Neural cell (in vitro differentiated cells): Measurements from ENCODE around the gene KLLN. TPM values are rescaled to one million over a fixed set of nuclear protein-coding genes. Genes with fewer than 3 reads are reported as not detected.

ENCODE experiments used
- H2AFZ ChIP-seq: fragments of 200-600, 300-800 bp; sonication (generic), shearing (Covaris generic); 2 replicates; pipeline ENCODE4 v1.6.0; 2014; ENCODE audit warnings: low read depth, mild to moderate bottlenecking, antibody characterized with exemption, low read length, moderate library complexity
- H3F3A ChIP-seq: fragments of 200-600 bp; shearing (Covaris generic); 2 replicates; pipeline ENCODE4 v1.6.1; 2016; ENCODE audit warnings: mild to moderate bottlenecking, moderate library complexity, mixed read lengths, antibody characterized with exemption, low read length; ENCODE audit not compliant: insufficient read depth, poor library complexity, severe bottlenecking
- H3K27ac ChIP-seq: fragments of 200-600, 300-800 bp; sonication (generic), shearing (Covaris generic); 2 replicates; pipeline ENCODE4 v1.5.1; 2014; ENCODE audit warnings: mild to moderate bottlenecking, low read length, moderate library complexity
- H3K27me3 ChIP-seq: fragments of 300-800, 200-600 bp; sonication (generic), shearing (Covaris generic); 2 replicates; pipeline ENCODE4 v1.6.0; 2014; ENCODE audit warnings: mild to moderate bottlenecking, low read depth, low read length, moderate library complexity; ENCODE audit not compliant: insufficient read depth
- H3K36me3 ChIP-seq: fragments of 300-800, 200-600 bp; sonication (generic), shearing (Covaris generic); 2 replicates; pipeline ENCODE4 v1.5.1; 2014; ENCODE audit warnings: mild to moderate bottlenecking, antibody characterized with exemption, low read length, moderate library complexity; ENCODE audit not compliant: insufficient read depth
- H3K4me2 ChIP-seq: fragments of 300-800, 200-600 bp; sonication (generic), shearing (Covaris generic); 2 replicates; pipeline ENCODE4 v1.6.0; 2014; ENCODE audit warnings: mild to moderate bottlenecking, low read length
- H3K4me3 ChIP-seq: fragments of 300-800, 200-600 bp; sonication (generic), shearing (Covaris generic); 2 replicates; pipeline ENCODE4 v1.5.1; 2014; ENCODE audit warnings: mild to moderate bottlenecking, low read length, moderate library complexity
- H3K79me2 ChIP-seq: fragments of 200-600 bp; shearing (Covaris generic); replicated peaks from 2 replicates; pipeline ENCODE4 v1.6.0; 2014; ENCODE audit warnings: mild to moderate bottlenecking, low read length, moderate library complexity; ENCODE audit not compliant: insufficient read depth
- H3K9ac ChIP-seq: fragments of 300-800, 200-600 bp; sonication (generic), shearing (Covaris generic); 2 replicates; pipeline ENCODE4 v1.6.1; 2016; ENCODE audit warnings: mild to moderate bottlenecking, low read length, mixed read lengths
- H3K9me2 ChIP-seq: fragments of 200-600 bp; shearing (Covaris generic); 2 replicates; pipeline ENCODE4 v1.6.1; 2016; ENCODE audit warnings: mild to moderate bottlenecking, low read length, mixed read lengths; ENCODE audit not compliant: insufficient read depth
- H3K9me3 ChIP-seq: fragments of 200-600, 300-800 bp; sonication (generic), shearing (Covaris generic); 2 replicates; pipeline ENCODE4 v1.6.1; 2016; ENCODE audit warnings: mild to moderate bottlenecking, mixed run types, low read length, moderate library complexity, mixed read lengths
- H4K20me1 ChIP-seq: fragments of 200-600 bp; shearing (Covaris generic); 2 replicates; pipeline ENCODE4 v1.6.1; 2016; ENCODE audit warnings: mild to moderate bottlenecking, mixed run types; ENCODE audit not compliant: insufficient read depth
- CTCF ChIP-seq: fragments of 450-650 bp; IDR thresholded peaks from 2 replicates; pipeline ENCODE4 v1.5.1; 2014; ENCODE audit warnings: antibody characterized with exemption, mild to moderate bottlenecking, moderate library complexity; ENCODE audit not compliant: poor library complexity, severe bottlenecking
- EP300 ChIP-seq: fragments of 450-650 bp; conservative IDR thresholded peaks from 2 replicates; pipeline ENCODE4 v1.6.1; 2014; ENCODE audit warnings: antibody characterized with exemption, mild to moderate bottlenecking, moderate library complexity; ENCODE audit not compliant: poor library complexity, severe bottlenecking
- EZH2 ChIP-seq: fragments of 200-600, 300-800 bp; shearing (Covaris generic), sonication (generic); IDR thresholded peaks from 2 replicates; pipeline ENCODE4 v1.6.1; 2014; ENCODE audit warnings: antibody characterized with exemption, low read length, borderline replicate concordance, mild to moderate bottlenecking; ENCODE audit not compliant: insufficient read depth, poor library complexity, severe bottlenecking
- MXI1 ChIP-seq: fragments of 450-650 bp; conservative IDR thresholded peaks from 2 replicates; pipeline ENCODE4 v1.6.1; 2014; ENCODE audit warnings: antibody characterized with exemption, mild to moderate bottlenecking; ENCODE audit not compliant: poor library complexity, severe bottlenecking
- POLR2AphosphoS5 ChIP-seq: IDR thresholded peaks from 2 replicates; pipeline ENCODE4 v1.6.1; 2012
- RAD21 ChIP-seq: fragments of 450-650 bp; conservative IDR thresholded peaks from 2 replicates; pipeline ENCODE4 v1.6.1; 2014; ENCODE audit warnings: antibody characterized with exemption, mild to moderate bottlenecking, moderate library complexity
- REST ChIP-seq: IDR thresholded peaks from 2 replicates; pipeline ENCODE4 v1.6.1; 2012; ENCODE audit warnings: borderline replicate concordance
- SMC3 ChIP-seq: fragments of 450-650 bp; conservative IDR thresholded peaks from 2 replicates; pipeline ENCODE4 v1.6.1; 2014; ENCODE audit warnings: antibody characterized with exemption, mild to moderate bottlenecking, moderate library complexity; ENCODE audit not compliant: poor library complexity
- TAF1 ChIP-seq: IDR thresholded peaks from 2 replicates; pipeline ENCODE4 v1.6.1; 2012; ENCODE audit warnings: low read depth
- polyA plus RNA-seq: library from polyadenylated mRNA; depleted of rRNA; stranded (reverse); fragments of >200 nt; gene quantifications from 2 replicates; pipeline ENCODE4 v1.2.3, GENCODE V29; 2014

The KLLN gene
- polyA plus RNA-seq, 1 donor from 2014 or later: 0.77 TPM

- H3K36me3 ChIP-seq: no peaks in the 10 kb centered on the region
- H3K9me3 ChIP-seq: no peaks in the 10 kb centered on the region
- peak overlapping the region; percentile 65 for H3K4me2 ChIP-seq
- peak overlapping the region; percentile 97 for H2AFZ ChIP-seq
- H3K27me3 ChIP-seq: no peaks in the 10 kb centered on the region
- peaks cover 23% of the 10 kb centered on the region for H3K79me2 ChIP-seq
- peak overlapping the region; percentile 80 for H3K4me3 ChIP-seq
- H3F3A ChIP-seq: peaks cover 10% of the 10 kb centered on the region
- no peak for TF ChIP-seq TAF1
- no peak for TF ChIP-seq RAD21
- TF ChIP-seq REST: no peak
- TF ChIP-seq CTCF: no peak
- no peak for TF ChIP-seq SMC3
- no peak for TF ChIP-seq EP300
- TF ChIP-seq MXI1: no peak
- no peak for TF ChIP-seq POLR2AphosphoS5
- TF ChIP-seq EZH2: no peak
- H3K27ac ChIP-seq: peak overlapping the region; percentile 99
- peak overlapping the region; percentile 98 for H3K9ac ChIP-seq
- no peaks in the 10 kb centered on the region for H3K9me2 ChIP-seq
- peaks cover 18% of the 10 kb centered on the region for H4K20me1 ChIP-seq
Measured at GRCh38 chr10:87861566-87861952, 1.8 kb downstream of the KLLN start.

GRCh38 chr10:87860816-87861403, 2.4 kb downstream of the KLLN start:
- TF ChIP-seq SMC3: no peak
- TF ChIP-seq RAD21: no peak
- no peak for TF ChIP-seq EZH2
- no peak for TF ChIP-seq CTCF
- no peak for TF ChIP-seq POLR2AphosphoS5
- TF ChIP-seq TAF1: no peak
- no peak for TF ChIP-seq EP300
- TF ChIP-seq REST: no peak
- TF ChIP-seq MXI1: no peak
- peaks cover 13% of the 10 kb centered on the region for H4K20me1 ChIP-seq
- H3K4me2 ChIP-seq: no peak overlapping the region
- H3K27me3 ChIP-seq: no peaks in the 10 kb centered on the region
- H3K79me2 ChIP-seq: peaks cover 17% of the 10 kb centered on the region
- no peaks in the 10 kb centered on the region for H3K9me2 ChIP-seq
- H3K36me3 ChIP-seq: no peaks in the 10 kb centered on the region
- H3F3A ChIP-seq: peaks cover 10% of the 10 kb centered on the region
- no peak overlapping the region for H3K27ac ChIP-seq
- no peak overlapping the region for H2AFZ ChIP-seq
- H3K9ac ChIP-seq: no peak overlapping the region
- H3K4me3 ChIP-seq: no peak overlapping the region
- no peaks in the 10 kb centered on the region for H3K9me3 ChIP-seq
